ENCODE data around the gene DOLPP1. TPM values are rescaled to one million over a fixed set of nuclear protein-coding genes. Genes with fewer than 3 reads are reported as not detected.
"Not testable (repeated sequence)": the region's sequence is repeated elsewhere in the genome, so short reads cannot be mapped to it uniquely, and the experiment has no call there.

Gene DOLPP1
- total RNA-seq, 1 donor from 2014 or later: 7.6 TPM

- DNase-seq (ENCODE audit: low read depth in 2 of 2): peak; percentile 79 to 97
These were observed 30.0 kb downstream of the DOLPP1 start, which contains the start of the genes CRAT and PTPA for GRCh38 chr9:129110740-129111527. TSS of gene CRAT (minus strand) at chr9:129110793. CDS start at chr9:129110509, 284 bp downstream. TSS of gene PTPA (plus strand) at chr9:129111415. CDS start at chr9:129111601, 186 bp downstream.

- peak in 1 of 2 donors; percentile 65 for DNase-seq (ENCODE audit: low read depth in 2 of 2)
These were observed 30.7 kb downstream of the DOLPP1 start for GRCh38 chr9:129111528-129112151.

GRCh38 chr9:129112526-129112925, 31.6 kb downstream of the DOLPP1 start:
- DNase-seq (ENCODE audit: low read depth in 2 of 2): not testable (repeated sequence)

- DNase-seq (ENCODE audit: low read depth in 2 of 2): no peak
These were observed 32.9 kb downstream of the DOLPP1 start for GRCh38 chr9:129113645-129114304.

GRCh38 chr9:129118799-129119198, 37.9 kb downstream of the DOLPP1 start:
- DNase-seq (ENCODE audit: low read depth in 2 of 2): no peak

GRCh38 chr9:129121483-129121882, 40.6 kb downstream of the DOLPP1 start:
- no peak for DNase-seq (ENCODE audit: low read depth in 2 of 2)

- no peak for DNase-seq (ENCODE audit: low read depth in 2 of 2)
These were observed 41.2 kb downstream of the DOLPP1 start for GRCh38 chr9:129122133-129122532.

- DNase-seq (ENCODE audit: low read depth in 2 of 2): not testable (repeated sequence)
These were observed 42.1 kb downstream of the DOLPP1 start for GRCh38 chr9:129122976-129123375.

- no peak for DNase-seq (ENCODE audit: low read depth in 2 of 2)
These were observed 43.7 kb downstream of the DOLPP1 start for GRCh38 chr9:129124506-129125069.

GRCh38 chr9:129125478-129125877, 44.6 kb downstream of the DOLPP1 start:
- DNase-seq (ENCODE audit: low read depth in 2 of 2): peak in 1 of 2 donors; percentile 38

- peak in 1 of 2 donors; percentile 47 for DNase-seq (ENCODE audit: low read depth in 2 of 2)
These were observed 46.1 kb downstream of the DOLPP1 start for GRCh38 chr9:129126749-129127618.

GRCh38 chr9:129128689-129129088, 47.8 kb downstream of the DOLPP1 start:
- no peak for DNase-seq (ENCODE audit: low read depth in 2 of 2)

- DNase-seq (ENCODE audit: low read depth in 2 of 2): not testable (repeated sequence)
These were observed 49.4 kb downstream of the DOLPP1 start for GRCh38 chr9:129130271-129130670.

GRCh38 chr9:129130791-129131190, 49.9 kb downstream of the DOLPP1 start:
- DNase-seq (ENCODE audit: low read depth in 2 of 2): no peak

- peak; percentile 51 to 68 for DNase-seq (ENCODE audit: low read depth in 2 of 2)
These were observed 50.6 kb downstream of the DOLPP1 start for GRCh38 chr9:129131300-129132145.

- DNase-seq (ENCODE audit: low read depth in 2 of 2): no peak
These were observed 52.2 kb downstream of the DOLPP1 start for GRCh38 chr9:129133082-129133481.

GRCh38 chr9:129135476-129135875, 54.6 kb downstream of the DOLPP1 start:
- no peak for DNase-seq (ENCODE audit: low read depth in 2 of 2)

GRCh38 chr9:129136446-129137035, 55.6 kb downstream of the DOLPP1 start:
- DNase-seq (ENCODE audit: low read depth in 2 of 2): no peak
